Measurements from ENCODE around the gene VARS2.

Gene VARS2

GRCh38 chr6:30972816-30973215, 58.8 kb downstream of the VARS2 start:
- Histone ChIP-seq H3K4me3 (ENCODE audit: low read depth in 1 of 2, low read length in 2 of 2) (no peak overlapping the region), H3K9me3 (ENCODE audit: control insufficient read depth in 1 of 2, low read length in 2 of 2) (no peaks in the 10 kb centered on the region), H3K36me3 (ENCODE audit: control insufficient read depth in 1 of 2, insufficient read depth in 2 of 2, low read length in 2 of 2) (no peaks in the 10 kb centered on the region), H3K27me3 (ENCODE audit: low read depth, low read length) (no peaks in the 10 kb centered on the region), H3K27ac (ENCODE audit: low read length) (no peak overlapping the region), H3K4me1 (ENCODE audit: control insufficient read depth in 1 of 2, insufficient read depth in 2 of 2, low read length in 2 of 2) (no peaks in the 10 kb centered on the region)

- no peaks in the 10 kb centered on the region for H3K9me3 ChIP-seq (ENCODE audit: control insufficient read depth in 1 of 2, low read length in 2 of 2)
- H3K36me3 ChIP-seq (ENCODE audit: control insufficient read depth in 1 of 2, insufficient read depth in 2 of 2, low read length in 2 of 2) = no peaks in the 10 kb centered on the region
- H3K27me3 ChIP-seq (ENCODE audit: low read depth, low read length) = no peaks in the 10 kb centered on the region
- no peaks in the 10 kb centered on the region for H3K4me1 ChIP-seq (ENCODE audit: control insufficient read depth in 1 of 2, insufficient read depth in 2 of 2, low read length in 2 of 2)
- no peak overlapping the region for H3K27ac ChIP-seq (ENCODE audit: low read length)
- no peak overlapping the region for H3K4me3 ChIP-seq (ENCODE audit: low read depth in 1 of 2, low read length in 2 of 2)
These were observed 60.6 kb downstream of the VARS2 start for GRCh38 chr6:30974490-30975252.

Data from muscle layer of duodenum (tissue), 2 donors.